GM18526 (cell line): Measurements from ENCODE around the gene TMEM143.

ENCODE experiments used
- POLR2A ChIP-seq: IDR thresholded peaks from 3 replicates; pipeline ENCODE4 v1.6.1; 2011; ENCODE audit not compliant: insufficient read length; ENCODE audit errors: extremely low read depth

The TMEM143 gene

DNA sequence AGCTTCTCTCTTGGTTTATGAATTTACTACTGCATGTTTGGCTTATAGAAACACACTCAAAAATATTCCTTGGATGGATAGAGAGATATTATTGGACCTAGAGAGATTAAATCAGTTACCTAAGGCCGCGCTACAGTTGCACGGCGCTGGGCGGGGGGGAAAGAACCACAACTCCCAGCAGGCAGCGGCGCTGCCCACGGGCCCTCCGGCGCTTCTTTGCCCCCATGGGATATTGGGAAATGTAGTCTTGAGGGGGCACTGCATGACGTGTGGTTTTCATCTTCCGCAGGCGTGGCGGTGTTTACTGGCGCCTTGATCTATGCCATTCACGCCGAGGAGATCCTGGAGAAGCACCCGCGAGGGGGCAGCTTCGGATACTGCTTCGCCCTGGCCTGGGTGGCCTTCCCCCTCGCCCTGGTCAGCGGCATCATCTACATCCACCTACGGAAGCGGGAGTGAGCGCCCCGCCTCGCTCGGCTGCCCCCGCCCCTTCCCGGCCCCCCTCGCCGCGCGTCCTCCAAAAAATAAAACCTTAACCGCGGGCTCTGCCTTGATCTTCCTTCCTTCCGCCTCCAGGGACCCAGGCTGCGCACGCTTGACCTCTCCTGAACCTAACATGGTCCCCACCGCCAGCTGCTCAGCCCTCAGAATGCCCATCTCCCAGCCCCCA is 33.6 kb downstream of the TMEM143 start:
- TF ChIP-seq POLR2A, result peak; percentile 46

DNA sequence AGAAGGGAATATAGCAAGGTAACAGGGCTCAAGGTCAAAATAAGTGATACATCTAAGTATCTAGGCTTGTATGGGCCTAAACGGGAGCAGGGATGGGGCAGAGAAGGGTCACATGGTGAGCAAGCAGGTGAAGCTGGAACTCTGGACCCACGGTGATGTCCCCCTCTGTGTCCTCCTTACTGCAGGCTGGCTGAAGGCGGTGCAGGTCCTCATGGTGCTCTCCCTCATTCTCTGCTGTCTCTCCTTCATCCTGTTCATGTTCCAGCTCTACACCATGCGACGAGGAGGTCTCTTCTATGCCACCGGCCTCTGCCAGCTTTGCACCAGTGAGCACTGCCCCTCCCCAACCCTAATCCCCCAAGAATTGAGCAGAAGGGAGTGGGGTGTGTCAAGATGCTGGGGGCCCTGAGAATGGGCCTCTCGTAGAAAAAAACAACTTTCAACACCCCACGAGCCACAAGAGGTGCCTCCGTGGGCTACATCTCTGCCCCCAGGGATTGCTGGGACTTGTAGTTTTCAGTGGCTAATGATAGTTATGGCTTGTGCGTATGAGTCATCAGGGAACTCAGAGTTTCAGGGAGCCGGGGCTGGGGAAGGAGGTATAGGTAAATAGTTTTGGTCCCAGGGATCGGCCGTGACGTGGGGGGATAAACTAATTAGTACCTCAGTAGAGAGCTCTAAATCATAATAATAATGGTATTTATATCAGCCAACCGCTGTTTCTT is 34.4 kb downstream of the TMEM143 start:
- no peak for TF ChIP-seq POLR2A

DNA sequence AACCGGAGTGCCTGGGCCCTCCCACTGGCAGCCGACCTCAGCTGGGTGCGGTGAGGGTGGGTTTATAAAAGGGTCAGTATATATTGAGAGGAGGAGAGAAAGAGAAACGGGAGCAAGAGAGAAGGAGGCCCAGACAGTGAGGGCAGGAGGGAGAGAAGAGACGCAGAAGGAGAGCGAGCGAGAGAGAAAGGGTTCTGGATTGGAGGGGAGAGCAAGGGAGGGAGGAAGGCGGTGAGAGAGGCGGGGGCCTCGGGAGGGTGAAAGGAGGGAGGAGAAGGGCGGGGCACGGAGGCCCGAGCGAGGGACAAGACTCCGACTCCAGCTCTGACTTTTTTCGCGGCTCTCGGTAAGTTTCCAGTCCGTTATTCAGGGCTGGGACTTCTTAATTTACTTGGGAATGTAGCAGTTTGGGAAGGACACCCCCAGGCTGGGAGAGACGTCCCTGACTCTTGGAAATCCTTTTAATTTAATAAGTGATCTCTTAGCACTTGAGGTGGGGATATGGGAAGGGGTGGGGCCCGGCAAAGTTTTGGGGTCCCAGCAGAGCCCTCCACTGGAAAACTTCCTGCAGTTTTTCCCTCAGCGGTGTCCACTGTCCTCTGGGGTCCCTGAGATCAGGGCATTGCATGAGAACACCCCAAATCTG is 38.4 kb downstream of the TMEM143 start, which contains the start of gene EMP3:
EMP3 (plus strand) TSS at position 288 of the 646 bp plus-strand sequence. CDS start 1,293 bp downstream, outside the sequence.
- peak; percentile 68 for TF ChIP-seq POLR2A

DNA sequence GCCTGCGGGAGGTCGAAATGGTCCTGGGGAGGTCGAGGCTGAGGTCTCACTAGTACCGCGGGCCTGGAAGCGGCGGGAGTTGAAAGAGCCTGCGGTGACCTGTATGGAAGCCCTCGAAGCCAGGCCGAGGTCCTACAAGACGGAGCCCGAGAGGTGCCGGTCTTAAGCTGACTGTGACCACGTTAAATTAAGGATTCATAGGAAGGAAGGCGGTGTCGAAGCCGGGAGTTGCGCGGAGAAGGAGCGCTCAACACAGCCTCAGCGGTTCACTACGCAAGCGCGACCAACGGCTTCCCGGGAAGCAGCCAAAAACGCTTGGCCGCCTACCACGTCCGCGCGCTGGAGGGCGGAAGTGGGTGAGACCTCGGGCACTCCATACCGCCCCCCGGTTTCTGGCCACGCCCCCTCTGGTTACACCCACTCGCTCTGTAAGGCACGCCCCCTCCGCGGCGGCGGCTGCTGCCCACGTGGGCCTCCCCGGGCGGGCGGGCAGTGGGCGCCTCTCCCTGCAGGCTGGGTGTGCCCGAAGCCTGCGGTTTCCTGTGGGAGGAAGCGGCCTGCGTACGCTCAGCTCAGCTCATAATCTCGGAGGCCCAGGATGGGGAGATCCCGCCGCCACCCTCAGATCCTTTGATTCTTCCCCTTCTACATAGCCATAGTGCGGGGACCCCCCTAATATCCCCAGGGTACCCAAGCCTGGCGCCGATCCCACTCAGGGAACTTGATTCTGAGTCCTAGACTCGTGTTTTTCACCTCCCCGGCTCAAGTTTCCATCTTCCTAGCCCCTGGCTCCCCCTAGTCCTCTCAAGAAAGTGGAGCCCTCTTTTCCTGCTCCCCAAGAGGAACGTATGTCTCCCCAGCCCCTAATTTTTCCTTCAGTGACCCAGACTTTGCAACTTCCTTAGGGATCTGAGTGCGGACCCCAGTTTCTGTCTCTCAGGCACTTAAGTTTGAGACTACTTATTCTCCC is 41.8 kb downstream of the TMEM143 start:
- peak; percentile 79 for TF ChIP-seq POLR2A

DNA sequence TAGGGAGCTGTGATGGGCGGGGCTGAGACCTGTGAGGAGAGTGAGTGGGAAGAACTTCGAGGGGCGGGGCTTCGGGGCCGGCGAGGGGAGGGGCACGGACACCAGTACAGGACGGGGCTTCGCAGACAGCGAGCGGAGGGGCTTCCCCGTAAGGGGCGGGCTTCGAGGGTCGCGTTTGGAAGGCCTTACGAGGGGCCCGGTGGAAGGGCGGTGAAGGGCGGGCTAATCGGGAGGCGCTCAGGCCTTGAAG is 42.4 kb downstream of the TMEM143 start:
- no peak for TF ChIP-seq POLR2A

DNA sequence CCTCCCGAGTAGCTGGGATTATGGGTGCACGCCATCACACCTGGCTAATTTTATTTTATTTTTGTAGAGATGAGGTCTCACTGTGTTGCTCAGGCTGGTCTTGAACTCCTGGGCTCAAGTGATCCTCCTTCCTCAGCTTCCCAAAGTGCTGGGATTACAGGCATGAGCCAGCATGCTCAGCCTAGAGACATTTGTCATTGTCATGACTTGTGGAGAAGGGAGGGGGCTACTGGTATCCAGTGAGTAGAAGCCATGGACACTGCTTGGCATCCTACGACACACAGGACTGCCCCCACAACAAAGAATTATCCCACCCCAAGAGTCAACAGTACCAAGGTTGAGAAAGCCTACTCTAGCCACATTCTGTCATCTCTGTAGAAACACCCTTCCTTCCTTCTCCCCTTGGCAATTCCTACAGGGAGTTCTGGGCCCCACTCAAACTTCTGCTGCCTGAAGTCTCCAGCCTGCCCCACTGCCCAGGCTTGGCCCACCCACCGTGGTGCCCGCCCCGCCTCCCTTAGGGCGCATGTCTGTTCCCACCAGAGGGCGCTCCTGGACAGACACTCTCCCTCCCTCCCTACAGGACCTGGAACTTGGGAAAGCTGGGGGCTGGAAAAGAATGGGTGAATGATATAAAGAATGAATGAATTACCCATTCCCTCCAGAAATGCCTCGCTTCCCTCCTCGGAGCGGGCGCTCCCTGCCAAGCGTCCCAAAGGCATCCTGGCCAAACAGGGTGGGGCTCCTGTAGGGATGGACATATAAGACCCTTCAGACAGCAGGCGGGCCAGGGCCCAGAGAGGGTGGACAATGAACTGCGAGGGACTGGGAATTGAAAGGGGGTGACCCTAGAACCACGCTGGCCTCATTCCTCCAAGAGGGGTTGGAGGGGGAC is 43.8 kb downstream of the TMEM143 start:
- TF ChIP-seq POLR2A, result no peak

DNA sequence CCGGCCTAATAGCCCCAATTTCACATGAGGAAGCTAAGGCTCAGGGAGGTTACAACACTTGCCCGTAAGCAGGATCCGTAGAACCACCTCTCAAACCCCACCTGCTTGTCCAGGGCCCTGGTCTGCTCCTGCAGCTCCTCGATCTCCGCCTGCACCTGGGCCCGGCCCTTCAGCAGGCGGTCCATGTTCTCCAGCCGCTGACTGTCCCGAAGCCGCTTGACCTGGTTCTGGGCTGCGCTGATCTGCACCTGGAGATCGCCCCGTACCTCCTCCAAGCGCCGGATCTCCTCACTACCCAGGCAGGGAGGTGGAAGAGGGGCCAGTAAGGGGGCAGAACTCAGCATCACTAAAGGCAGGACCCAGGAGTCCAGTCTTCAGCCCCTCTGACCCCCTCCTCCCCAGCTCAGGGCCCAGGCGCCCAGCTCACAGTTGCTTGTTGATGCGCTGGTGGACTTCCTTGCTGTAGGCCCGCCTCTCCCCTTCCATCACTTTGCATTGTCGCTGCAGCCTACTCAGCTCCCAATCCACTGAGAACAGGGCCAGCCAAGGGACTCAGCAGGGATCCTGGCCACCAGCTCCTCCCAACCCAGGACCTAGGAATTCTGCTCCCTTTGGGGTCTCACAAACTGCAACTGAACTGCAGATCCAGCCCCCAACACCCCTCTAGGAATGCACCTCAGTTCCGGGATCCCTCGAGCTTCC is 45.3 kb downstream of the TMEM143 start:
- no peak for TF ChIP-seq POLR2A

DNA sequence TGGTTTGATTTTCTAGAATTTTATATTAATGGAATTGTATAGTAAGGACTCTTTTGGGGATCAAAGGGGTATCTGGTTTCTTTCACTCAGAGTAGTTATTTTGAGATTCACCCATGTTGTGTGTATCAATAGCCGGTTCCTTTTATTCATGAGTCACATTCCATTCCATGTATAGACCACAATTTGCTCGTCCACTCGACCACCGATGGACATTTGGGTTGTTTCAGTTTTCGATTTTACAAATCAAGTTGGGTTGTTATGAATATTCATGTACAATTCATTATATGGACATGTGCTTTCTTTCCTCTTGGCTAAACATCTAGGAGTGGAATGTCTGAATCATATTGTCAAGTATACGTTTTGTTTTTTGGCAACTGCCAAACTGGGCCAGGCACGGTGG is 48.0 kb downstream of the TMEM143 start:
- no peak for TF ChIP-seq POLR2A

DNA sequence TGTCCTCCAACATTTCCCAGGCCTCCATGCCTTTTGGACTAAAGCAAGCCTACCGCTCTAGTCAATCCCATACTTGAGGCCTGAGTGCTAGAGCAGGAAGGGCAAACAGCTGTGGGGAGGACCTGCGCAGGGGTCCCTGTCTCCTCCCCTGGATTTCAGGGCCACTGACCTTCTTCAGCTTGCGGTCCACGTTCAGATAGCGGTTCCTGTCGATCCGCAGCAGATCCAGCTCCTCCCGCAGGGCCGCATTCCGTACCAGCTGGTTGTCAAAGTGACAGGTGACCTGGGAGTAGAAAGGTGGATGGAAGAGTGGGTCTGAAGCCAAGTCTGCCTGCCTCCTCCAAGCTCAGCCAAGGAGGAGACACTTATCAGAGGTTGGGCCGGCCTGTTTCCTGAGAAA is 52.4 kb downstream of the TMEM143 start:
- TF ChIP-seq POLR2A, result no peak

DNA sequence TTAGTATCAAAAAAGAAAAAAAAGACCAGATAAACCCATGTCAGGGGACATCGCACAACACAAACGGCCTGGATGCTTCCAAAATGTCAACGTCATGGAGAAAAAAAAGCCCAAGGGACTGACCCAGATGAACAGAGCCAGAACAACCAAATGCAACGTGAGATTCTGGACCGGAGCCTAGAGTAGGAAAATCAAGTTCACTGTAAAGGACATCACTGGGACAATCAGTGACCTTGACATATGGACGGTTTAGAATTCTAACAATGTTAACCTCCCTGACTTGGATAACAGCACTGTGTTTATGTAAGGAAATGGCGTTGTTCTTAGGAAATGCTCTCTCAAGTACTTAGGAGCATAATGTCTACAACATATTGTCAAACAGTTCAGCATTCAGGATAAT is 53.5 kb downstream of the TMEM143 start:
- TF ChIP-seq POLR2A, result no peak

DNA sequence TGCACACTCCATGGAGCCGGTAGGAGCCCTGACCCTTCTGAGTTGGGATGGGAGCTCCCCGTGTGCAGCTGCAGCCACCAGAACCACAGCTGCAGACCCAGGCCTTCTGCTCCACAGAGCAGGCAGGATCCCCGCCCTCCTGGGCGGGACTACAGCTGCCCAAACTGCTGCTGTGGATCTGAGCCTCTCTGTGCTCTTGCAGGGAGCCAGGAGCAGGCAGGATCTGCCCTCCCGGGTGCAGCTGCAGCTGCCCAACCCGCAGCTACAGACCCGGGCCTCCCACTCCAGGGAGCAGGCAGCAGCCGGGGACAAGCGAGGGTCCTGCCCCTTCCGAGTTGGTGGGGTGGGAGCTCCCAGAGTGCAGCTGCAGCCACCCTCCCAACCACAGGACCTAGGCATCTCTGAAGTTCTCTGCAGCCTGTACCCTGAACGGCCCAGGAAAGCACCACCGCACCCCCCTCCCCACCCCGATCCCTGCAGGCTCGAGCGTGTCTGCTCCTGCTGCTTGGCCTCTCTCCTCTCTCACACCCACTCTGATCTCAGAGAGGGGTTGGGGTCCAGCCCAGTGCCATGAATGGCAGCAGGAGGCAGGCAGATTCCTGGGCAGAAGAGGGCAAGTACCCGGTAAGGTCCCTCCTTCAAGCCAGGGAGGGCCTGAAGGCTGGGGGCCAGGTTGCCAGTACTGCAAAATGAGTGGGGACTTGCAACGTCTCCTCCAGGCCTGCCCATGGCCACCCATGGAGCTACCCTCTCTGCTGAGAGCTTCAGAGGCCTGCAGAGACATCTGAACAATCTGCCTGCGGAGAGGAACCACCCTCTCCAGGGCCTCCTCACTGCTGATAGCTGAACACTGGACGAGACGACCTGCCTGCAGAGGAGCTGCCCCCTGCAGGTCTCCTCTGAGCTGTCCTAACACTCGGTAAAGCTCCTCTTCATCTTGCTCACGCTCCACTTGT is 54.8 kb downstream of the TMEM143 start:
- TF ChIP-seq POLR2A, result no peak

DNA sequence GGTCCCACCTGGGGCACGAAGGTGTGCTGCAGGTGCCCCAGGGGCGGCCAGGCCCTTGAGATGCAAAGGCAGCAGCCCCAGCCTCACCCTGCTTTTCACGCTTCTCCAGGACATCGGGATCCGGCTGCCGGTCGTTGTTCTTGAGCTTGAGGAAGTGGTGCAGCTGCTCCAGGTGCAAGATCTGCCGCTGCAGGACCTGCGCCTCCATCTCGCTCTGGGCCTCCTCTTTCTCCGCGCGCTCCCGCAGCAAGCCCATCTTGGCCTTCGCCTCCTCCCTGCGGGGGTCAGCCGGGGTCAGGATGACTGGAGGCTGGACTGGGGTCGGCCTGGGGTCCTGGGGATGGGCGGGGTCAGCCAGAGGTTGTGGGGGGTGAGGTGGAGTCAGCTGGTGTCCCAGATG is 59.9 kb downstream of the TMEM143 start:
- TF ChIP-seq POLR2A, result no peak

DNA sequence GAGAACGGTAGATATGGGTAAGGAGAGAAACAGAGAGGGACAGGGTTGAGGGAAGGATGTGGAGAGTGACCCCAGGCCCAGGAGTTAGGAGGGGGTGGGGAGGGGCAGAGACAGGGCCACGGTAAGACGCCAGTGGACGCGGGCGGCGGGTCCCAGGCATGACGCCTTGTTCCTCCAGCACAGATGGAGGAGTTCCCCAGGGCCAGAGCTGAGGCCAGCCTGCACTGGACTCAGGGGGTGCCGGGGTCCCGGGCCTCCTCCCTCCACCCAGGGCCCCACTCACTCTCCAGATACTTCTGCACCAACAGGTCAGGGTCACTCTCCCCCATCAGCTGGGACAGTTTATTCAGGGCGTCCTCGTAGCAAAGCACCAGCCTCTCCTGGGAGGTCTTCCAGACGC is 60.4 kb downstream of the TMEM143 start:
- no peak for TF ChIP-seq POLR2A
